ENCODE data around the gene KAZN.

KAZN gene

GRCh38 chr1:14857436-14858195 is 259.1 kb downstream of the KAZN start:
- no peak for DNase-seq (ENCODE audit: low read depth)

- DNase-seq (ENCODE audit: low read depth): no peak
Measured at GRCh38 chr1:14862114-14862771, 263.8 kb downstream of the KAZN start.

GRCh38 chr1:14865106-14865505 is 266.6 kb downstream of the KAZN start:
- no peak for DNase-seq (ENCODE audit: low read depth)

- no peak for DNase-seq (ENCODE audit: low read depth)
Measured at GRCh38 chr1:14866911-14867612, 268.6 kb downstream of the KAZN start.

GRCh38 chr1:14869187-14869586 is 270.7 kb downstream of the KAZN start:
- DNase-seq (ENCODE audit: low read depth): no peak

DNA sequence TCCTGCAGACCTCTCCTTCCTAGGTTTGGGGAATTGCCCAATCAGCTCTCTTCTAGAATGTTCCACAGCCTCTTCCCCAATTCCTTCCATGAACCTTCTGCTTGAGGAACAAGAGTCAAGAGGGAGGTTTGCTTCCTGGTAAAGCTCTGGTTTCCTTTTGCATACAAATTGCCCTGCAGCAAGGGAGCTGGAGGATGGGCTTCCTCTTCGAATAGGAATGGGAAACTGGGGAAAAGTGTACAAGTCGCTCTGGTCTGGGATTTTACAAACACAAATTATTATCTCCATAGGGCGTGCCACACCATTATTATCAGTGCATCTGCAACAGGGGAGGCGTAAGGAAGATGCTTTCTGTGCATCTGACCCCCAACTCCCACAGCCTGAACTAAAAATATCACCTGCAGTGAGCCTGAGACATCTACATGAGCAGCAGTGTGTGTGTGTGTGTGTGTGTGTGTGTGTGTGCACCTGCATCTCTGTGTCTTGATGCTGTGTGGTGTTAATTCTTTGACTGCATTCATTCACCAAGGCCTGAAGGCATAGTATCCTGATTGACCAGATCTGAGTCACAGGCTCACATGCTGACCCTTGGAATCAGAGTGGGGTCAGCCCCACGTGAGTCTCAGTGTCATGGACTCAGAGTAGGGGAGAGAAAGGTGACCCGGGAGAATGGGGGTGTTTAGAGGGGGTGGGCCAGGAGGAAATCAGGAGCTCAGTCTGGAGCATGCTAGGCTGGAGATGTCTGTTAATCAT is 272.9 kb downstream of the KAZN start:
- DNase-seq (ENCODE audit: low read depth): no peak

DNA sequence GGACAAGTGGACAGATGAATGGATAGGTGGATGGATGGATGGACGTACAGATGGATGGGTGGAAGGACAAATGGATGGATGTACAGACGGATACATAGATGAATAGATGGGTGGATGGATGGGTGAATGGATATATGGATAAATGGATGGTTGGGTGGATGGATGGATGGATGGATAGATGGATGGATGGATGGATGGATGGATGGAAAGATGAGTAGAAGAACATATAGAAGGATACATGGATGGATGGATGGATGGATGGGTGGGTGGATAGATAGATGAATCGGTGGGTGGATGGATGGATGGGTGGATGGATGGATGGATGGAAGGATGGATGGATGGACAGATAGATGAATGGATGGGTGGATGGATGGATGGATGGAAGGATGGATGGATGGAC is 274.3 kb downstream of the KAZN start:
- DNase-seq (ENCODE audit: low read depth): no peak

DNA sequence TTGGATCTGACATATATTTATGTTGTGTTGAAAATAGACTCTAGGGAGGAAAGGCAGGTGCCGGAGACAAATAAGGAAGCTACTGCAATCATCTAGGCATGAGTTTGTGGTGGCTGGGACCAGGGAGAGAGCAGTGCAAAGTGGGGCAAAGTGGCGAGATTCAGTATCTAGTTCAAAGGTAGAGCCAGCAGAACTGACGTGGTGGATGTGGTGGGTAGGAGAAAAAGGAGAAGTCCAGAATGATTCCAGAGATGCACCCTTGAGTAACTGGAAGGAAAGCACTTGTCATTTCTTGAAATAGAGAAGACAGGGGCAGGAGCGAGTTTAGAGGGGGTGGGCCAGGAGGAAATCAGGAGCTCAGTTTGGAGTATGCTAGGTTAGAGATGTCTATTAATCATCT is 275.2 kb downstream of the KAZN start:
- DNase-seq (ENCODE audit: low read depth): no peak

- DNase-seq (ENCODE audit: low read depth): no peak
Measured at GRCh38 chr1:14875524-14876509, 277.3 kb downstream of the KAZN start.

DNA sequence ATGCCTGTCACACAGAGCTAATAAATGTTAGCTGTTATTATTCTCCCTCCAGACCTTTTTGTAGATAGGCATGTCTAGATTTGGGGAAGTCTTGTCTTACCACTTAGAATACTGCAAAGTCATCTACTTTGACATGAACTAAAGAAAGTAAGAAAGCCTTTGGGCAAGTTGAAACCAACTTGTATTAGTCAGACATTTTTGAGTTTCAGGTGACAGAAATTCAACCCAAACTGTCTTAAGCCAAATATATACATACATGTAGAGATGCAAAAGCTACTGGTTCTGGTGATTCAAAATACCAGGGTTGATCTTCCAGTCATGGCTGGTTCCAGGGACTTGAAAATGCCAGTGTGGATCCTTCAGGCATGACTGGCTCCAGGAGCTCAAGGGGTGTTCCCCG is 278.3 kb downstream of the KAZN start:
- DNase-seq (ENCODE audit: low read depth): no peak

DNA sequence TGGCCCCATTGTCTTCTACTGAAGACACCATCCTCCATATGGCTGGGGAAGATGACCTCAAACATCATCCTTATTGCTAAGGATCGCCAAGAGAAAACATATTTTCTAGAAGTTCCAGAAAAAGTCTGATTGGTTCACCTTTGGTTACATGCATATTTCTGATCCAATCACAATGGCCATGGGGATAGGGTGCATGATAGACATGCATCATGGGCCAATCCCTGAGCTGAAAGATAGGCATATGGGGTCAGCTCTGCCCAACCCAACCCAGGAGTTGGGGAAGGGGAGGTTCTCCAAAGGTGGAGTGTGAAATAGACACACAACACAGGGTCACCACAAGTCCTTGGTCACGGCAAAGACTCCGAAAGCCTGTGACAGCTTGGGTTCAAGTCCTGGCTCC is 278.7 kb downstream of the KAZN start:
- no peak for DNase-seq (ENCODE audit: low read depth)

DNA sequence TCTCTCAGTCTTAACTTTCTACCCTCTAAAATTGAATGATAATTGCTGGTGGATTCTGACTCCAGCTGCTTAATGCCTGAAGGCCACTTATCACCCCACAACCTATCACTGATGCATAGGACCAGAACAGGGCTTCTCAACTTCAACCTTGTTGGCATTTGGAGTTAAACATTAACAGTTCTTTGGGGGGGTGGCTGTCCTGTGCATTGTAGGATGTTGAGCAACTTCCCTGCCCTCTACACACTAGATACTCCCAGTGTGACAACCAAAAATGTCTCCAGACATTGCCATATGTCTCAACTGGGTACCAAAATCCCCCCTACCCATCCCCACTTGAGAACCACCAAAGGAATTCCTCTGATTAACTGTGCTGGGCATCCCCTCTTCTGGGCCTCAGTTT is 279.6 kb downstream of the KAZN start:
- no peak for DNase-seq (ENCODE audit: low read depth)

DNA sequence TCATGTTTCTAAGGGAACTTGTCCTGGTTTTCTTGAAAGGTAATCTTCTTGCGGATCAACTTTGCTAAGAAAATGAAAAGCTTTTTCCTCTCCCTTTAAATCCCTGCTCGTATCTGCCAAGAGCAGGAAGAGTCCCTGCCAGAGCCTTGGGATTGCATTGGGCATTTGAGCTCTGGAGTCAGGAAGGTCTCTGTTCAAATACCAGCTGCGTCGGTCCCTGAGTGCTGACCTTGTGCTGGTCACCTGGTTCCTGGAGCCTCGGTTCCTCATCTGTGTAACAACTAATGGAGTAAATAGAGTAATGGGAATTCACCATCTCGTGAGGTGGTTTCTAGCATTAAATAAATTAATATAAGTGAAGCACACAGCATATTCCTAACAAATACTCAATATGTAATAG is 280.5 kb downstream of the KAZN start:
- DNase-seq (ENCODE audit: low read depth): no peak

DNA sequence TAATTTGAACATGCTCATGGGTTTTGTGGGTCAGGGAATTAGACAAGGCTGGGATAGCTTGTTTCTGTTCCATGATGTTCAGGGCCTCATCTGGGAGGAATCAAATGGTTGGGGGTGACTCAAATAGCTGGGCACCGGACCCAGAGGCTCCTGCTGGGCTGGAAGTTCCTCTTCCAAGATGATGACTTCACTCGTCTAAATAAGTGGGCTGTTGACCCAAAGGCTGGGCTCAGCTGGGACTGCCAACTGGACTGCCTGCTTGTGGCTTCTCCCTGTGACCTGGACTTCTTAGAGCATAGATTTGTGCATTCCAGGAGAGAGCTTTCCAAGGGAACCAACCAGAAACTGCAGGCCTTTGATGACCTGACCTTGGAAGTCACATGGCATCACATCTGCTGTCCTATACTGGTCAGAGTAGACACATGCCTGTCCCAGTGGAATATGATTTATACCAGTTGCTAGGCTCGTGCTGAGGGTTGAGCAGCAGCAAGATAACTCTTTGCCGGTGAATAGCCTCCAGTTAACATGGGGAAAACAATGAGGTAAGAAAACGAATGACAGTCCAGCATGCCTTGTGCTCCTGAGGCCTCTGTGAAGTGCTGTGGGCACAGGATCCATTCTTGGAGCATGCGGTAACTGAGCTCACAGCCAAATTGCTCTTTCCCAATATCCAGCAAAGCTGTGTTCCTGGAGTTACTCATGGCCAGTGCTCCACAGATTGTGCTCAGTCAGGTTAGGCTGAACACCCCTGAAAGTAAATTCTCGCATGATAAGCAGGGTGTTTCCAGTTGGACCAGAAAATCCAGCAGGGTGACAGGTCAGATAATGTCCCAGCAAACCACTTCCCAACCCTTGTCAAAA is 282.2 kb downstream of the KAZN start:
- DNase-seq (ENCODE audit: low read depth): no peak

DNA sequence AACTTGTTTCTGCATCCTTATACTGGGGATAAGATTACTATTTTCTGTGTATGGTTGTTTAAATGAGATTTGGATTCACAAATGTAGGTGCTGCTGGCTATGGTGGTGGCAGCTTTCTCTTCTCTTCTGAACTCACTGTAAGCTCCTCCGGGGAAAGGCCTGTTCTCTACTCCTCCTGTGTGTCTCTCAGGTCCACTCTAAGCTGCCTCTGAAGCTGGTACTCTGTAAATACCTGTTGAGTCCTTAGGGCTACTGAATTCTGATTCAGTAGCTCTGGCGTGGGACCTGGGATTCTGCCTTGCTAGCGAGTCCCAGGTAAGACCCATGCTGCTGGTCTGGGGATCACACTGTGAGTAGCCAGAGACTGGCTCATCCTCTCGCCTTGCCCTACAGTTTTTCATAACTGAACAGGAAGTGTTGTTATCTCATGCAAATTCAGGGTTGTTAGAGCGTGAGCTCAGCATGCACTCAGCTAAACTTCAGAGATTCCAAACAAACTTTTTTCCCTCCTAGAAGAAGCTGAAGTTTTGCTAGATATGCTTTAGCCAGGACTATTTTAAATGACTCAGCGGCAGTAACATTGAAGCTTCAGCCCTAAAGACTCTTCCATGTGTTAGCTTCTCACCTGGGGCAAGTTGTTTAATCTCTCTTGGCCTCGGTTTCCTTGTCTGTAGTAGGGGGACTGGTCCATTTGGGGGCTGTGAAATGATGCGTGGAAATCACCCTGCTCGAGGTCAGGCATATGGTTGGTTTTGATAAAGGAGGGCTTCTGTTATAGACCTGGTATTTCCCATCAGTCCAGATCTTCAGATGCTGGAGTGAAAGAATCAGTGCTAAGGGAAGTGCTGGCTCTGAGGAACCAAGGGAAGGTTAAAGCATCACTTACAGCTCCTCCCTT is 283.5 kb downstream of the KAZN start:
- DNase-seq (ENCODE audit: low read depth): no peak

- no peak for DNase-seq (ENCODE audit: low read depth)
Measured at GRCh38 chr1:14884614-14885175, 286.2 kb downstream of the KAZN start.

GRCh38 chr1:14887044-14887566 is 288.6 kb downstream of the KAZN start:
- no peak for DNase-seq (ENCODE audit: low read depth)

DNA sequence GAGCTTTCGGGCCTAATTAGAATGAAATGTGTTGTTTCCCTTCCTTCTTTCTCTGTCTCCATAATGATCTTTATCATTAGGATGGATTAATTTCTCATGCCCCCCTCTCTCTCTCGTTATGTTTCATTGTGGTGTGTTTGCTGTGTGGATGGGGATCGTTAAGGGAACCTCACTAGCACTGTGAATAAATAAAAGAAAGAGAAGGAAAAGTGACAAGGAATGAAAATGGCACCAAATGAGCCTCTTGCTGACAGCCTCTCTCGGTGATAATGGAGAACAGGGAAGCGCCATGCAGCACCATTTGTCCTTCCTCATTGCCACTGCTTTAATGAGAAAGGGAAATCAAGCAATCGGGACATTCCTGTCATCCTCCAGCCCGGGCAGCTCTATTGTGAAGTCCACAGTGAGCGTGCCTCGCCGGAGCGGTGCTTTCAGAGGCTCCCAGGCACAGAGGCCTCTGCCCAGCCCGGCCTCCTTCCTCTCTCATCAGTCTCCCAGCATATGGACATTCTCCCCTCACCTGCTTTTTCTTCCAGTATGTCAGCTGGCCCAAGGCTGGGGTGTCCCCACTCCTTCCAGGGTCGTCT is 289.4 kb downstream of the KAZN start:
- no peak for DNase-seq (ENCODE audit: low read depth)

Measured in activated T-helper 9 cell treated with anti-CD3 and anti-CD28 coated beads, Interleukin-2, amount 50 U/mL, for 16 hours (primary cell).